Fibroblast of pulmonary artery (primary cell): ENCODE data around the gene ERI2.
A peak's percentile ranks its signal among the peaks of the same experiment; 100 is the strongest.

Source experiments
- DNase-seq: peaks from one replicate; pipeline ENCODE4 v3.0.0-alpha.2; 2010; ENCODE audit warnings: low read depth
- H3K4me3 ChIP-seq: replicated peaks from 2 replicates; pipeline ENCODE4 v1.5.1; 2011; ENCODE audit warnings: low read depth, mild to moderate bottlenecking, control low read depth, low read length, moderate library complexity
- TF ChIP-seq, protein P1 (sequence below): IDR thresholded peaks from 2 replicates; pipeline ENCODE4 v1.5.1; 2011; ENCODE audit warnings: mild to moderate bottlenecking, control low read depth, low read length, inconsistent platforms; ENCODE audit errors: missing control alignments

Gene ERI2, protein sequence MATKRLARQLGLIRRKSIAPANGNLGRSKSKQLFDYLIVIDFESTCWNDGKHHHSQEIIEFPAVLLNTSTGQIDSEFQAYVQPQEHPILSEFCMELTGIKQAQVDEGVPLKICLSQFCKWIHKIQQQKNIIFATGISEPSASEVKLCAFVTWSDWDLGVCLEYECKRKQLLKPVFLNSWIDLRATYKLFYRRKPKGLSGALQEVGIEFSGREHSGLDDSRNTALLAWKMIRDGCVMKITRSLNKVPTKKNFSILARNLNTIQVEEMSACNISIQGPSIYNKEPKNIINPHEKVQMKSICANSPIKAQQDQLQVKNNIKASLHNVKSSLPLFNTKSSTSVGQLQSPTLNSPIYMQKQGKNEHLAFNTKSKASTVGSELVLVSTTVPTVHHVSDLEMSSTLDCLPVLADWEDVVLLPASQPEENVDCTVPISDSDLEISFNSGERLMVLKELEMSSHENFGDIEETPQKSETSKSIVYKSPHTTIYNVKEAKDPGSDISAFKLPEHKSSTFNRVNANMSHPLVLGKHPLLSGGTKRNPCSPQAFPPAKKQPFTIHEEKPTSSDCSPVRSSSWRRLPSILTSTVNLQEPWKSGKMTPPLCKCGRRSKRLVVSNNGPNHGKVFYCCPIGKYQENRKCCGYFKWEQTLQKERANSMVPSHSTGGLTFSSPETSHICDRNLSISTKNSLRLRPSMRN

DNA sequence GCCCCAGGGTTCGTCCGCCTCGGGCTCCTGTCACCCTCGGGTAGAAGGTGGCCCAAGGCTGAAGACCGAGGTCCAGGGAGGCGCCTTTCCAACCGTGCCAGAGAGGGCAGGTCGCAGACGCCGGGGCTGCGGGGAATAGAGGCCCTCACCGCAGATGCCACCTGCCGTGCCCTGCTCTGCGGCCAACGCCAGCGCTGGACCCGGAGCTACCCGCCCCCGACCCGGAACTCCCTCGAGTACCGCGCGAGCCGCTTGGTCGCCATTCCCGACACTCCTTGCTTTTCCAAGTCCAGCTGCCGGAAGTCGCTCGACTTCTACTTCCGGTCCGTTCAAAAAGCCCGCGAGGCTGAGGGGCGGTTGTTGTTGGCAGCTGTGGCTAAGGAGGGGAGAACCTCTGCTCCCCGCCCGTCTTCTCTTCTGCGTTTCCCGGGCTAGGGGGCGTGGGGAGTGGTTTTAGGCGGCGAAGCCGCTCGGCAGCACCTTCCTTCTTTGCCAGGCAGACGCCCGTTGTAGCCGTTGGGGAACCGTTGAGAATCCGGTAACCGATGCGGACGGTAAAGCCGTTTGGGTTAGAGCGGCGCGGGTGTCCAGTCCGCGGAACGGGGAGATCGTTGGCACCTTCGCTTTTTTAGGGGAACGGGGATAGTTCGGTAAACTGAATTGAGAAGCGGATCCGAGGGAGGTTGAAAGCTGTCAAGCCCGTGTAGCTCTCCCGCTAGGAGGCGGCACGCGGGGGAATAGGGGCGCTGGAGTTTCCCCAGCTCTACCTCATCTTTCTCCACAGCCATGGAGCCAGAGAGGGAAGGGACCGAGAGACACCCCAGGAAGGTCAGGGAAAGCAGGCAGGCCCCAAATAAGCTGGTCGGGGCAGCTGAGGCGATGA lies at the start of gene ERI2, which contains the start of gene REXO5:
TSS of gene ERI2 (minus strand) at position 305 of the 883 bp plus-strand sequence. CDS start at position 263, 42 bp downstream.
TSS of gene REXO5 (plus strand) at position 360 of the 883 bp plus-strand sequence. CDS start at position 787, 427 bp downstream.
- TF ChIP-seq, protein P1, sequence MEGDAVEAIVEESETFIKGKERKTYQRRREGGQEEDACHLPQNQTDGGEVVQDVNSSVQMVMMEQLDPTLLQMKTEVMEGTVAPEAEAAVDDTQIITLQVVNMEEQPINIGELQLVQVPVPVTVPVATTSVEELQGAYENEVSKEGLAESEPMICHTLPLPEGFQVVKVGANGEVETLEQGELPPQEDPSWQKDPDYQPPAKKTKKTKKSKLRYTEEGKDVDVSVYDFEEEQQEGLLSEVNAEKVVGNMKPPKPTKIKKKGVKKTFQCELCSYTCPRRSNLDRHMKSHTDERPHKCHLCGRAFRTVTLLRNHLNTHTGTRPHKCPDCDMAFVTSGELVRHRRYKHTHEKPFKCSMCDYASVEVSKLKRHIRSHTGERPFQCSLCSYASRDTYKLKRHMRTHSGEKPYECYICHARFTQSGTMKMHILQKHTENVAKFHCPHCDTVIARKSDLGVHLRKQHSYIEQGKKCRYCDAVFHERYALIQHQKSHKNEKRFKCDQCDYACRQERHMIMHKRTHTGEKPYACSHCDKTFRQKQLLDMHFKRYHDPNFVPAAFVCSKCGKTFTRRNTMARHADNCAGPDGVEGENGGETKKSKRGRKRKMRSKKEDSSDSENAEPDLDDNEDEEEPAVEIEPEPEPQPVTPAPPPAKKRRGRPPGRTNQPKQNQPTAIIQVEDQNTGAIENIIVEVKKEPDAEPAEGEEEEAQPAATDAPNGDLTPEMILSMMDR: peak; percentile 66
- peak; percentile 96 for DNase-seq
- peak within 1 kb of the TSS; percentile 85 for H3K4me3 ChIP-seq

DNA sequence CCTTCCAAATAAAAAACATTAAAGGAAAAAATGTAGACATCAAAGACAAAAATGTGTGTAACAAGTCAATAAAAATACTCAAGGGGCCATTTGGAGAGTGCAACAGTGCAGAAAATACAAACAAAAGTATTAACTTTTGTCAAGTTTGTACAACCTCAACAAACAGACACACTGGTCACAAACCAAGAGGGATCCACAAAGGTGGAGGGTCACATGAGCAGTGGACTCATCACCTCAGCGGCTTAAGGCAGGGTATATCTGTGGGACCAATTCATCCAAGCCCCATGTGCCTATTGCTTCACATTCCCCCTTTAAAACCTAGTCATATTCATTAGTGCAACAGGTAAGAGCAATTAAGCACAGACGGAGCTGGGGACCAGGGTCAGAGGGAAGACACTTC lies 48.7 kb upstream of the ERI2 start:
- no peak overlapping the region for H3K4me3 ChIP-seq
- DNase-seq: no peak
- TF ChIP-seq, protein P1: no peak

DNA sequence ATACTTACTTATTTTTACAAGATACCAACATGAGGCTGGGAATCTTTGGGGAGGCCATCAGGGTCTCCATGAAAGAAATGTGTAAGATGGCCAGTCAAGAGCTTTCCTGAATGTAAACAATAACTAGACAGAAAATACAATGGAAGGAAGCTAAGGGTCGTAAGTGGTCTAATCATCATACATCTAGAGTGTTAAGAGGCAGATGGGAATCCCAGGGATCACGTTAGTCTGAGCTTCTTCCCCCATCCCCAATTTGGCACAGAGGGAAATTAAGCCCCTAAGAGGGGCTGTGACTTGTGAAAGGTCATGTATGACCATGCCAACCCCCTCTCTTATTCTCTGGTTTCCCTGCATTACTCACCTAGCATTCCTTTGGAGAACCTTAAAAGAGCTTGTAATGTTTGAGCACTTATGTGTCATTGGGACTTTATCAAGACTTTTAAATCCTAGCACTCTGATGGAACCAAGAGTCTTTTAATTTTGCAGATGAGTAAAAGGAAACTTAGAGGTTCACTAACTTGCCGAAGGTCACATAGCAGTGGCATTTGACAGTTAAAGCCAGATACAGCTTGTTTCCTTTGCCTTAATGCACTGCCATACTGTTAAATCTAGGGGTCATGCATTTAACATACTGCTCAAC lies 47.8 kb upstream of the ERI2 start:
- no peak for DNase-seq
- TF ChIP-seq, protein P1: no peak
- no peak overlapping the region for H3K4me3 ChIP-seq

DNA sequence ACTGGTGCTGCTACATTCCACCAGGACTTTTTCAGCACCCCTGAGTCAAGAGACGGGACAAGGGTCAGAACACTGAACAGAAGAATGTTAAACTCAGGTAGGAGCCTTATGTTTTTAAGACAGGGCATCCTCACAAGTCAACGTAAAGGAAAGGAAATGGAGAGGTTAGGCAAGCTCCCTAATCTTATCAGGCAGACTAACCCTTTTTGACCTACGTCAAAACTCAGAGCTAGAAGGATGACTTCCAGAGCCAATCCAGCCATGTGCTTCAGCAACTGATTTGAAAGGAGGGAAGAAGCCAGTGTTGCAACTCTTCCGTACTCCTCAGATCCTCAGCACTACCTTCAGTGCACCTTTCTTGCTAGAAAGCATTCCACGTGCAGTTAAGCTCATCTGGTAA lies 46.9 kb upstream of the ERI2 start:
- TF ChIP-seq, protein P1: no peak
- peak; percentile 32 for DNase-seq
- no peak overlapping the region for H3K4me3 ChIP-seq

DNA sequence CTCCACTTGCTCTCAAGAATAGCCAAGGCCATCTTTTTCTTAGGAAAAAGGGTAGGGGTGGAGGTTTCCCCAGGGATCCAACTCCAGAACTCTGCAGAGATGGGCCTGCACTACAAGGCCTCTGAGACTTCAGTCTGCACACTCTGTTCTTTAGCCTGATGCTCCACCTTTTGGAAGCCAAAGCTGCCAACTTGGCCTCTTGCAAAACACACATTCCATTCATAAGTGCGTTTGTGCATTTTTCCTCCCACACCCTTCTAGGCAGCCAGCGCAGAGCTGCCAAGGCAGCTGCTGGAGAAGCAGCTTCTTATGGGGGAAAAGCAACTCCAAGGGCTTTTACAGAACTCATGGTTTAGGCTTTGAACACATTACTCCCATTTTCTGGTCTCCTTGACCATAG lies 45.3 kb upstream of the ERI2 start:
- DNase-seq: peak; percentile 99
- TF ChIP-seq, protein P1: no peak
- no peak overlapping the region for H3K4me3 ChIP-seq

DNA sequence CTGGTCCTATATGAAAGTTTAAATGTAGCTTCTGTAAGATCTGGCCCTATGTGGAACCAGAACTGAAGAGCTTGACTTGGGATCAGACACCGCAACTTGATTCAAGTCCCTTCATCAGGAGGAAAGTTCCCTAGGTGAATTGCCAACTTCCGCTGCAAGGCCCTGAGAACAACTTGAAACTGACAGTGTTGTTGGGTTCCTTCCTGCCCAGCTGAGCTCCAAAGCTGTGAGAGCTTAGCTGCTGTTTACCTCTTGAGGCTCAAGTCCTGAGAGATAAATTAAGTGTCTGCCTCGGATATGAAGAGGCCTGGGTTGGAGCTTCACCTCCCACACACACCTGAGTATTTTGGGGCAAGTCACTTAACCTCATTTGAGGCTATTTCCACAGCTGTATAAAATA lies 44.7 kb upstream of the ERI2 start:
- peak; percentile 32 for DNase-seq
- TF ChIP-seq, protein P1: no peak
- H3K4me3 ChIP-seq: no peak overlapping the region
